Activated naive CD8-positive, alpha-beta T cell treated with anti-CD3 and anti-CD28 coated beads, Interleukin-2, amount 10 ng/mL, durations not matched to agents 7 days and 5 days (primary cell): Measurements from ENCODE around the gene SIX3. TPM values are rescaled to one million over a fixed set of nuclear protein-coding genes. Genes with fewer than 3 reads are reported as not detected.

Experiments
- ATAC-seq: fragments of 150-1000 bp; cut with Tn5 transposase; one replicate; pipeline ENCODE4 v1.10.0; 2021; ENCODE audit warnings: low read depth, moderate library complexity
- POLR2A ChIA-PET: fragments of 350-600 bp; sonication (Branson Sonifier 250); formaldehyde crosslinking; loops from one replicate; lab custom pipeline; 2021; ENCODE audit warnings: antibody characterized with exemption; lab: Charles Lee
- DNase-seq: peaks from one replicate; pipeline ENCODE4 v3.0.0; 2021
- H3K27ac Mint-ChIP-seq: one replicate; pipeline ENCODE4 v1.8.0; 2022; ENCODE audit warnings: mild to moderate bottlenecking, mixed read lengths
- H3K27me3 Mint-ChIP-seq: one replicate; pipeline ENCODE4 v1.8.0; 2022; ENCODE audit warnings: mild to moderate bottlenecking, moderate library complexity, mixed read lengths
- H3K36me3 Mint-ChIP-seq: one replicate; pipeline ENCODE4 v1.8.0; 2021; ENCODE audit warnings: mild to moderate bottlenecking, mixed read lengths
- H3K4me1 Mint-ChIP-seq: one replicate; pipeline ENCODE4 v1.8.0; 2021; ENCODE audit warnings: mixed read lengths
- H3K4me3 Mint-ChIP-seq: one replicate; pipeline ENCODE4 v1.8.0; 2022; ENCODE audit warnings: mild to moderate bottlenecking, moderate library complexity, mixed read lengths
- H3K9me3 Mint-ChIP-seq: one replicate; pipeline ENCODE4 v1.8.0; 2021; ENCODE audit warnings: mixed read lengths
- total RNA-seq, 2 experiments: library from RNA; stranded (reverse); gene quantifications; one replicate each; pipeline ENCODE4 v1.2.3, GENCODE V29; 2021

The SIX3 gene
- total RNA-seq, 2 experiments from 2014 or later: not detected

GRCh38 chr2:44962176-44962695 lies 20.7 kb downstream of the SIX3 start:
- DNase-seq (no peak), ATAC-seq (no peak)
- no peaks in the 10 kb centered on the region for H3K36me3 Mint-ChIP-seq
- no peaks in the 10 kb centered on the region for H3K9me3 Mint-ChIP-seq
- H3K27me3 Mint-ChIP-seq: peaks cover 36% of the 10 kb centered on the region
- H3K4me1 Mint-ChIP-seq: no peaks in the 10 kb centered on the region
- POLR2A ChIA-PET: no interaction called here
- no peak overlapping the region for H3K27ac Mint-ChIP-seq
- no peak overlapping the region for H3K4me3 Mint-ChIP-seq

- Mint-ChIP-seq H3K4me1 (no peaks in the 10 kb centered on the region), H3K4me3 (no peak overlapping the region), H3K27me3 (peaks cover 30% of the 10 kb centered on the region), H3K9me3 (no peaks in the 10 kb centered on the region), H3K27ac (no peak overlapping the region), H3K36me3 (no peaks in the 10 kb centered on the region)
- no peak for DNase-seq
- ATAC-seq: no peak
- POLR2A ChIA-PET: no interaction called here
Observed at GRCh38 chr2:44964752-44965236, 23.3 kb downstream of the SIX3 start.

- no peaks in the 10 kb centered on the region for H3K4me1 Mint-ChIP-seq
- no peak overlapping the region for H3K4me3 Mint-ChIP-seq
- H3K27ac Mint-ChIP-seq: no peak overlapping the region
- no peak for DNase-seq
- ATAC-seq: no peak
- POLR2A ChIA-PET: no interaction called here
- no peaks in the 10 kb centered on the region for H3K36me3 Mint-ChIP-seq
- H3K27me3 Mint-ChIP-seq: peaks cover 30% of the 10 kb centered on the region
- H3K9me3 Mint-ChIP-seq: no peaks in the 10 kb centered on the region
Observed at GRCh38 chr2:44965684-44966083, 24.2 kb downstream of the SIX3 start.

- H3K27ac Mint-ChIP-seq: no peak overlapping the region
- no peak overlapping the region for H3K4me3 Mint-ChIP-seq
- H3K4me1 Mint-ChIP-seq: no peaks in the 10 kb centered on the region
- H3K9me3 Mint-ChIP-seq: no peaks in the 10 kb centered on the region
- peaks cover 23% of the 10 kb centered on the region for H3K27me3 Mint-ChIP-seq
- H3K36me3 Mint-ChIP-seq: no peaks in the 10 kb centered on the region
- POLR2A ChIA-PET: no interaction called here
- DNase-seq (no peak), ATAC-seq (no peak)
Observed at GRCh38 chr2:44967056-44967455, 25.6 kb downstream of the SIX3 start.

GRCh38 chr2:44967727-44968432 lies 26.4 kb downstream of the SIX3 start:
- H3K4me3 Mint-ChIP-seq: no peak overlapping the region
- POLR2A ChIA-PET: no interaction called here
- no peaks in the 10 kb centered on the region for H3K9me3 Mint-ChIP-seq
- peaks cover 21% of the 10 kb centered on the region for H3K27me3 Mint-ChIP-seq
- no peak overlapping the region for H3K27ac Mint-ChIP-seq
- H3K4me1 Mint-ChIP-seq: no peaks in the 10 kb centered on the region
- no peaks in the 10 kb centered on the region for H3K36me3 Mint-ChIP-seq
- ATAC-seq (no peak), DNase-seq (no peak)

GRCh38 chr2:44969936-44970335 lies 28.4 kb downstream of the SIX3 start:
- ATAC-seq: no peak
- Mint-ChIP-seq H3K27me3 (peaks cover 12% of the 10 kb centered on the region), H3K4me1 (peaks cover 2% of the 10 kb centered on the region), H3K27ac (no peak overlapping the region), H3K36me3 (no peaks in the 10 kb centered on the region), H3K9me3 (no peaks in the 10 kb centered on the region), H3K4me3 (no peak overlapping the region)
- no peak for DNase-seq
- POLR2A ChIA-PET: no interaction called here

GRCh38 chr2:44970846-44971450 lies 29.4 kb downstream of the SIX3 start:
- H3K4me3 Mint-ChIP-seq: no peak overlapping the region
- POLR2A ChIA-PET: no interaction called here
- DNase-seq (no peak), ATAC-seq (no peak)
- H3K27ac Mint-ChIP-seq: no peak overlapping the region
- H3K4me1 Mint-ChIP-seq: peaks cover 2% of the 10 kb centered on the region
- H3K9me3 Mint-ChIP-seq: no peaks in the 10 kb centered on the region
- H3K36me3 Mint-ChIP-seq: no peaks in the 10 kb centered on the region
- peaks cover 12% of the 10 kb centered on the region for H3K27me3 Mint-ChIP-seq

- Mint-ChIP-seq H3K27me3 (peaks cover 6% of the 10 kb centered on the region), H3K27ac (no peak overlapping the region), H3K4me1 (peaks cover 2% of the 10 kb centered on the region), H3K36me3 (no peaks in the 10 kb centered on the region), H3K9me3 (no peaks in the 10 kb centered on the region), H3K4me3 (no peak overlapping the region)
- ATAC-seq (no peak), DNase-seq (no peak)
- POLR2A ChIA-PET: no interaction called here
Observed at GRCh38 chr2:44972771-44973535, 31.5 kb downstream of the SIX3 start.

GRCh38 chr2:44974064-44974715 lies 32.7 kb downstream of the SIX3 start:
- no peak overlapping the region for H3K4me3 Mint-ChIP-seq
- peaks cover 7% of the 10 kb centered on the region for H3K27me3 Mint-ChIP-seq
- H3K9me3 Mint-ChIP-seq: no peaks in the 10 kb centered on the region
- DNase-seq: no peak
- POLR2A ChIA-PET: no interaction called here
- no peak for ATAC-seq
- H3K27ac Mint-ChIP-seq: no peak overlapping the region
- no peaks in the 10 kb centered on the region for H3K36me3 Mint-ChIP-seq
- H3K4me1 Mint-ChIP-seq: peaks cover 2% of the 10 kb centered on the region

GRCh38 chr2:44975571-44976450 lies 34.3 kb downstream of the SIX3 start:
- H3K36me3 Mint-ChIP-seq: no peaks in the 10 kb centered on the region
- peaks cover 2% of the 10 kb centered on the region for H3K4me1 Mint-ChIP-seq
- DNase-seq: no peak
- peak overlapping the region; percentile 28 for H3K4me3 Mint-ChIP-seq
- no peak overlapping the region for H3K27ac Mint-ChIP-seq
- peaks cover 9% of the 10 kb centered on the region for H3K27me3 Mint-ChIP-seq
- H3K9me3 Mint-ChIP-seq: no peaks in the 10 kb centered on the region
- POLR2A ChIA-PET: no interaction called here
- no peak for ATAC-seq

- peaks cover 12% of the 10 kb centered on the region for H3K27me3 Mint-ChIP-seq
- no peak overlapping the region for H3K4me3 Mint-ChIP-seq
- DNase-seq (no peak), ATAC-seq (no peak)
- POLR2A ChIA-PET: no interaction called here
- no peaks in the 10 kb centered on the region for H3K9me3 Mint-ChIP-seq
- no peak overlapping the region for H3K27ac Mint-ChIP-seq
- H3K36me3 Mint-ChIP-seq: no peaks in the 10 kb centered on the region
- peaks cover 2% of the 10 kb centered on the region for H3K4me1 Mint-ChIP-seq
Observed at GRCh38 chr2:44979581-44979980, 38.1 kb downstream of the SIX3 start.

GRCh38 chr2:44980751-44981713 lies 39.5 kb downstream of the SIX3 start:
- POLR2A ChIA-PET: no interaction called here
- peaks cover 12% of the 10 kb centered on the region for H3K27me3 Mint-ChIP-seq
- no peak overlapping the region for H3K27ac Mint-ChIP-seq
- no peaks in the 10 kb centered on the region for H3K36me3 Mint-ChIP-seq
- H3K9me3 Mint-ChIP-seq: no peaks in the 10 kb centered on the region
- ATAC-seq (no peak), DNase-seq (no peak)
- no peak overlapping the region for H3K4me3 Mint-ChIP-seq
- H3K4me1 Mint-ChIP-seq: peaks cover 2% of the 10 kb centered on the region
